ENCODE results near the gene DOCK1.

DNA sequence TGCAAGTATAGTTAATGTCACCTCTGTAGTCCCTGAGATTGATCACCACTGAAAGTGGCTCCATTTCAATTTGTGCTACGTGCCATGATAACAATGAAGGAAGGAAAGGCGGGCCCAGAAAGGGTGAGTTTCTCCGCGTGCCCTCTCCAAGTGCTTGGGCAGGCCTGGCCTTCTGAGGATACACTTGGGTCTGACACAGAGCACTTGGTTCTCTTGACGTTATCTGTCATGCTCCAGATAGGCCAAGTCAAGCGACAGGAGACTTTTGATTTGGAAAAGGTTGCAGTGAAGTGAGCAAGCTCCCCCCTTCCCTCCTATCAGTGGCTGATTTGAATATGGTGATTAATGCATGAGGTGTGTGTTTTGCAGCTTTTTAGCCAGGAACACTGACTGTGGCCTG is 452.0 kb downstream of the DOCK1 start:
- TF ChIP-seq, protein P1, sequence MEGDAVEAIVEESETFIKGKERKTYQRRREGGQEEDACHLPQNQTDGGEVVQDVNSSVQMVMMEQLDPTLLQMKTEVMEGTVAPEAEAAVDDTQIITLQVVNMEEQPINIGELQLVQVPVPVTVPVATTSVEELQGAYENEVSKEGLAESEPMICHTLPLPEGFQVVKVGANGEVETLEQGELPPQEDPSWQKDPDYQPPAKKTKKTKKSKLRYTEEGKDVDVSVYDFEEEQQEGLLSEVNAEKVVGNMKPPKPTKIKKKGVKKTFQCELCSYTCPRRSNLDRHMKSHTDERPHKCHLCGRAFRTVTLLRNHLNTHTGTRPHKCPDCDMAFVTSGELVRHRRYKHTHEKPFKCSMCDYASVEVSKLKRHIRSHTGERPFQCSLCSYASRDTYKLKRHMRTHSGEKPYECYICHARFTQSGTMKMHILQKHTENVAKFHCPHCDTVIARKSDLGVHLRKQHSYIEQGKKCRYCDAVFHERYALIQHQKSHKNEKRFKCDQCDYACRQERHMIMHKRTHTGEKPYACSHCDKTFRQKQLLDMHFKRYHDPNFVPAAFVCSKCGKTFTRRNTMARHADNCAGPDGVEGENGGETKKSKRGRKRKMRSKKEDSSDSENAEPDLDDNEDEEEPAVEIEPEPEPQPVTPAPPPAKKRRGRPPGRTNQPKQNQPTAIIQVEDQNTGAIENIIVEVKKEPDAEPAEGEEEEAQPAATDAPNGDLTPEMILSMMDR (IDR thresholded peaks at IDR 0.05) = no peak
- TF ChIP-seq EZH2phosphoT487 (IDR thresholded peaks at IDR 0.05) = no peak
- TF ChIP-seq EZH2 (IDR thresholded peaks at IDR 0.05) = no peak
